ENCODE data around the gene LIMCH1.

GRCh38 chr4:41658163-41658562 is 120.2 kb downstream of the LIMCH1 start:
- no peak for TF ChIP-seq EZH2 (IDR thresholded peaks at IDR 0.05; ENCODE audit: borderline replicate concordance)
- no peak for TF ChIP-seq CTCF (IDR thresholded peaks at IDR 0.05; ENCODE audit: poor library complexity)
- TF ChIP-seq EZH2phosphoT487 (IDR thresholded peaks at IDR 0.05; ENCODE audit: low read depth, severe bottlenecking, unreplicated experiment) = no peak

Measured in hepatocyte (in vitro differentiated cells).